Measurements from ENCODE around the gene DMXL2. TPM values are rescaled to one million over a fixed set of nuclear protein-coding genes. Genes with fewer than 3 reads are reported as not detected.

The DMXL2 gene
- total and polyA plus RNA-seq, 9 of the 15 experiments (the other 6 are each of a cell fraction or from before 2014, with no cell fraction given), result 9.3 to 57.7 (median 30.7) TPM

DNA sequence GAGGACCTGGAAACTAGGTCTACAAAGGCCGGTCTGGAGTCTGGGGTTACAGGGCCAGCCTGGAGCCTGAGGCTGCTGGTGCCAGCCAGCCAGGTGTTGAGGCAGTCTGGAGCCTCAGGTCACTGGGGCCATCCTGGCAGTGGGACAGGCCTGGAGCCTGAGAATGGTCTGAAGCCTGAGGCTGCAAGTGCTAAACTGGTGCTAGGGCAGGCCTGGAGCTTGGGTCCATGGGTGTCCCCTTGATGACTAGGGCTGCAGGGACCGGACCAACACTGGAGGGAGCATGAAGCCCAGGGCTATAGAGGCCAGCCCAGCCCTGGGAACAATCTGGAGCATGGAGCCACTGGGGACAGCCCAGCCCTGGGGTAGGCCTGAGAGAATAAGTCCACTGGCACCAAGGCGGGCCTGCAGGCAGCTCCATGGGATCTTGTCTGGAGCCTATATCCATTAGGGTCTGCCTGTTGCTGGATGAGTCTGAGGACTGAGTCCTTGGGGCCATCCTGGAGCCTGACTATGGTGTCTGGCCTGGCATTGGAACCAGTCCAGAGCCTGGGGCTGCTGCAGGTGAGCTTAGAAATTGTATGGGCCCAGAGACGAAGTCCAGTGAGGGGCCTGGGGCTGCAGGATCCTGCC is 179.2 kb downstream of the DMXL2 start:
- intact Hi-C loops (cut with micrococcal nuclease), result no loop called here
- Histone ChIP-seq H3K4me1 (replicated peaks in 1 of 2; ENCODE audit: control insufficient read depth in 2 of 2, insufficient read depth in 2 of 2, low read length in 2 of 2) (no peaks in the 10 kb centered on the region), H3K27ac (ENCODE audit: extremely low read depth, low read depth, low read length) (no peak overlapping the region), H3K4me2 (ENCODE audit: insufficient read depth, low read length) (no peak overlapping the region), H3K9ac (ENCODE audit: insufficient read depth in 1 of 2, low read depth in 2 of 2, low read length in 2 of 2) (peak overlapping the region in 1 of 2 experiments; percentile 31; a peak in 1 of 4 replicates), H3K79me2 (ENCODE audit: control insufficient read depth, insufficient read depth, low read length) (no peaks in the 10 kb centered on the region), H3K27me3 (ENCODE audit: control insufficient read depth in 2 of 2, insufficient read depth in 2 of 2, low read length in 2 of 2) (no peaks in the 10 kb centered on the region), H4K20me1 (replicated peaks; ENCODE audit: control insufficient read depth, insufficient read depth, low read length) (no peaks in the 10 kb centered on the region), H3K4me3 (no peak overlapping the region), H3K9me1 (ENCODE audit: control insufficient read depth, insufficient read depth, low read length) (no peaks in the 10 kb centered on the region), H3K9me3 (replicated peaks; ENCODE audit: control insufficient read depth, insufficient read depth, low read depth, low read length) (no peaks in the 10 kb centered on the region), H2AFZ (ENCODE audit: low read depth, low read length) (no peak overlapping the region), H3K36me3 (ENCODE audit: control insufficient read depth, insufficient read depth, low read length) (peaks cover 14% of the 10 kb centered on the region)
- ATAC-seq (peak; percentile 73), DNase-seq (ENCODE audit: extremely low read depth in 1 of 4, low spot score in 3 of 4) (no peak), FAIRE-seq (no peak)
- TF ChIP-seq, protein P1, sequence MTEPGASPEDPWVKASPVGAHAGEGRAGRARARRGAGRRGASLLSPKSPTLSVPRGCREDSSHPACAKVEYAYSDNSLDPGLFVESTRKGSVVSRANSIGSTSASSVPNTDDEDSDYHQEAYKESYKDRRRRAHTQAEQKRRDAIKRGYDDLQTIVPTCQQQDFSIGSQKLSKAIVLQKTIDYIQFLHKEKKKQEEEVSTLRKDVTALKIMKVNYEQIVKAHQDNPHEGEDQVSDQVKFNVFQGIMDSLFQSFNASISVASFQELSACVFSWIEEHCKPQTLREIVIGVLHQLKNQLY (CRISPR knock-in tag; conservative IDR thresholded peaks at IDR 0.05), result no peak
- TF ChIP-seq POLR2G (IDR thresholded peaks at IDR 0.05; ENCODE audit: low read depth, low read length), result peak; percentile 62
- BruUV-seq (replicated peaks), result no TSS peak
- in situ Hi-C loops (cut with MboI), result no loop called here
- 68% methylated on average over 4 of the region's 4 CpGs for WGBS (ENCODE audit: insufficient coverage, low coverage, missing lambda C conversion rate)
- CTCF ChIA-PET (ENCODE audit: low intra/inter-chr PET ratio), result interaction anchor here (0.5 kb wide), 1 partner anchor 1606 kb away, joined by 3 read pairs; no protein-coding TSS in a partner anchor
- POLR2A ChIA-PET, result interaction anchor here (0.7 to 1.1 kb wide), 2 partner anchors 18 to 33 kb away, joined by 3 to 4 read pairs; no protein-coding TSS in a partner anchor

DNA sequence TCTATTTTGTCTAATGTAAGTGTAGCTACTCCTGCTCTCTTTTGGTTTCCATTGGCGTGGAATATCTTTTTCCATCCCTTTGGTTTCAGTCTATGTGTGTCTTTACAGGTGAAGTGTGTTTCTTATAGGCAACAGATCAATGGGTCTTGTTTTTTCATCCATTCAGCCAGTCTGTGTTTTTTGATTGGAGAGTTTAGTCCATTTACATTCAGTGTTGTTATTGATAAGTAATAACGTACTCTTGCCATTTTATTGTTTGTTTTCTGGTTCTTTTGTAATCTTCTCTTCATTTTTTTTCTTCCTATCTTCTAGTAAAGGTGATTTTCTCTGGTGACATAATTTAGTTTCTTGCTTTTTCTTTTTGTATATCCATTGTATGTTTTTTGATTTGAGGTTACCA is 184.0 kb downstream of the DMXL2 start:
- no peak for ATAC-seq
- whole genome bisulfite sequencing (ENCODE audit: insufficient coverage, low coverage, missing lambda C conversion rate), result 4% methylated on average over 2 of the region's 2 CpGs
- FAIRE-seq, result no peak

More for the DNA sequence above, 184.0 kb downstream of the DMXL2 start:
- no peaks in the 10 kb centered on the region for H3K9me1 ChIP-seq (ENCODE audit: control insufficient read depth, insufficient read depth, low read length)
- no peaks in the 10 kb centered on the region for H3K36me3 ChIP-seq (ENCODE audit: control insufficient read depth, insufficient read depth, low read length)
- H3K4me1 ChIP-seq (replicated peaks in 1 of 2; ENCODE audit: control insufficient read depth in 2 of 2, insufficient read depth in 2 of 2, low read length in 2 of 2), result no peaks in the 10 kb centered on the region
- in situ Hi-C loops (cut with MboI), result no loop called here
- H3K9ac ChIP-seq (ENCODE audit: insufficient read depth in 1 of 2, low read depth in 2 of 2, low read length in 2 of 2), result no peak overlapping the region
- no peak overlapping the region for H2AFZ ChIP-seq (ENCODE audit: low read depth, low read length)
- H3K9me3 ChIP-seq (replicated peaks; ENCODE audit: control insufficient read depth, insufficient read depth, low read depth, low read length), result no peaks in the 10 kb centered on the region
- intact Hi-C loops (cut with micrococcal nuclease), result no loop called here
- no peak for DNase-seq (ENCODE audit: extremely low read depth in 1 of 4, low spot score in 3 of 4)
- H3K27me3 ChIP-seq (ENCODE audit: control insufficient read depth in 2 of 2, insufficient read depth in 2 of 2, low read length in 2 of 2), result no peaks in the 10 kb centered on the region
- H3K27ac ChIP-seq (ENCODE audit: extremely low read depth, low read depth, low read length), result no peak overlapping the region
- no TSS peak for BruUV-seq (replicated peaks)
- ChIA-PET CTCF (ENCODE audit: low intra/inter-chr PET ratio) (no interaction called here), POLR2A (no interaction called here)
- TF ChIP-seq ZNF507 (tag; conservative IDR thresholded peaks at IDR 0.05), result peak; percentile 96
- no peak for TF ChIP-seq SP1 (CRISPR knock-in tag; IDR thresholded peaks at IDR 0.05)
- no peak for TF ChIP-seq ZNF3 (CRISPR knock-in tag; IDR thresholded peaks at IDR 0.05)
- no peak for TF ChIP-seq RBM39 (optimal IDR thresholded peaks at IDR 0.05; ENCODE audit: low read depth, low read length)
- TF ChIP-seq ZNF197 (CRISPR knock-in tag; IDR thresholded peaks at IDR 0.05; ENCODE audit: low read depth), result no peak
- no peak for TF ChIP-seq DIDO1 (tag; IDR thresholded peaks at IDR 0.05; ENCODE audit: low read depth)
- no peak for TF ChIP-seq PTBP1 (IDR thresholded peaks at IDR 0.05; ENCODE audit: low read depth, low read length)
- TF ChIP-seq ZNF134 (CRISPR knock-in tag; conservative IDR thresholded peaks at IDR 0.05), result no peak
- no peaks in the 10 kb centered on the region for H4K20me1 ChIP-seq (replicated peaks; ENCODE audit: control insufficient read depth, insufficient read depth, low read length)
- H3K4me3 ChIP-seq, result no peak overlapping the region
- no peak overlapping the region for H3K4me2 ChIP-seq (ENCODE audit: insufficient read depth, low read length)
- H3K79me2 ChIP-seq (ENCODE audit: control insufficient read depth, insufficient read depth, low read length), result no peaks in the 10 kb centered on the region
